HEK293 (cell line): Measurements from ENCODE around the gene MND1.

Experiments used
- KLF9 ChIP-seq: fragments of 450-650 bp; formaldehyde crosslinking; IDR thresholded peaks from 2 replicates; pipeline ENCODE4 v1.5.1; 2016; ENCODE audit warnings: missing biosample characterization, missing genetic modification characterization, low read depth
- ZBTB17 ChIP-seq: fragments of 450-650 bp; formaldehyde crosslinking; IDR thresholded peaks from 2 replicates; pipeline ENCODE4 v1.5.1; 2016; ENCODE audit warnings: missing biosample characterization, missing genetic modification characterization
- ZFP3 ChIP-seq: fragments of 450-650 bp; formaldehyde crosslinking; IDR thresholded peaks from 2 replicates; pipeline ENCODE4 v1.5.1; 2016; ENCODE audit warnings: low read depth, missing biosample characterization, missing genetic modification characterization
- ZNF202 ChIP-seq: fragments of 450-650 bp; formaldehyde crosslinking; IDR thresholded peaks from 2 replicates; pipeline ENCODE4 v1.5.1; 2016; ENCODE audit warnings: missing biosample characterization, missing genetic modification characterization, borderline replicate concordance
- ZNF274 ChIP-seq, 2 experiments: fragments of 200-500 bp in 1 of 2; fragments of 450-650 bp in 1 of 2; sonication (Bioruptor generic) in 1 of 2; formaldehyde crosslinking in 1 of 2; IDR thresholded peaks; 2 replicates each; pipeline versions ENCODE4 v1.5.1 to v1.6.1; 2014 to 2016; ENCODE audit warnings: borderline replicate concordance in 1 of 2, inconsistent platforms in 1 of 2, low read length in 1 of 2, missing biosample characterization in 1 of 2, missing genetic modification characterization in 1 of 2
- ZNF423 ChIP-seq: fragments of 450-650 bp; formaldehyde crosslinking; IDR thresholded peaks from 2 replicates; pipeline ENCODE4 v1.5.1; 2016; ENCODE audit warnings: missing biosample characterization, missing genetic modification characterization
- ZNF560 ChIP-seq: fragments of 450-650 bp; formaldehyde crosslinking; IDR thresholded peaks from 2 replicates; pipeline ENCODE4 v1.5.1; 2017; ENCODE audit warnings: missing biosample characterization, missing genetic modification characterization, borderline replicate concordance
- ZNF664 ChIP-seq: fragments of 450-650 bp; formaldehyde crosslinking; IDR thresholded peaks from 2 replicates; pipeline ENCODE4 v1.5.1; 2016; ENCODE audit warnings: missing biosample characterization, missing genetic modification characterization
- TF ChIP-seq, protein P1 (sequence below): fragments of 450-650 bp; formaldehyde crosslinking; IDR thresholded peaks from 2 replicates; pipeline ENCODE4 v1.5.1; 2016; ENCODE audit warnings: missing biosample characterization, missing genetic modification characterization
- TF ChIP-seq, protein P2 (sequence below): fragments of 450-650 bp; formaldehyde crosslinking; IDR thresholded peaks from 2 replicates; pipeline ENCODE4 v1.5.1; 2016; ENCODE audit warnings: missing biosample characterization, missing genetic modification characterization
- TF ChIP-seq, protein P3 (sequence below): fragments of 450-650 bp; formaldehyde crosslinking; IDR thresholded peaks from 2 replicates; pipeline ENCODE4 v1.5.1; 2017; ENCODE audit warnings: missing biosample characterization, missing genetic modification characterization
- TF ChIP-seq, protein P4 (sequence below): IDR thresholded peaks from 2 replicates; pipeline ENCODE4 v1.6.1; 2011; ENCODE audit warnings: mild to moderate bottlenecking, low read depth, low read length, borderline replicate concordance
- TF ChIP-seq, protein P5 (sequence below): fragments of 450-650 bp; formaldehyde crosslinking; optimal IDR thresholded peaks from 2 replicates; pipeline ENCODE3; 2016; ENCODE audit warnings: missing biosample characterization, mild to moderate bottlenecking, missing genetic modification characterization

DNA sequence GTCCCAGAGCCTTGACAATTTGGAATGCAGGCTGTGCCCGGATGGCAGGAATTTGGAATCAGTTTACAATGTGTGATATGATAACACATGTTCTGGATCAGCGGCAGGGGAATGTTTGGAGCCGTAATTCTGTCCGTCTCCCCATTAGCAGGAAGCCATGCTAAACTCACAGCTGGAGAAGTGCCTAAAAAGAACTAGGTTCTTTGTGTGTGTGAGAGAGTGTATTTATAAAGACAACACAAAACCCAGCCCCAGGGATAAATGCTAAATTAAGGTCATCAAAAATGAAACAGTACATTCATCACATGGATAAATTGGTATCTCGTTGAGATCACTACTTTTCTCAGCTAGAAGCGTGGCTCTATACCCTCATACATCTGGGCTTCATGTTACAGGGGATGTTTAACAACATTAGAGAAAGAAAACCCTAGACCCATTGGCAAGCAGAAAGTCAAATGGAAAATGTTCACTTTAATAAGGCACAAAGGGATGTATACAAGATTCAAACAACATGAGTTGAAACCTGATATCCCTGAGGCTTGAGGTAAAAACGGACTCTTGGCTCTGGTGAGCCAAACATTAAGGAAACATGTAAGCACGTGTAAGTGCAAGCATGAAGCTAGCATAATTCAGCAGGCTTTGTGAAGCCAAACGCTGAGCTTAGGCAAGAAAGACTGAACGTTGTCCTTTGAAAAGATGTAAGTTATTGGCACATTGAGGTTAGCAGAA is 103.7 kb downstream of the MND1 start:
- TF ChIP-seq KLF9 (tag by site-specific recombination) (no peak), ZNF274 (IDR thresholded peaks at IDR 0.05; ENCODE audit: low read length) (no peak), ZNF274 (tag by site-specific recombination; IDR thresholded peaks at IDR 0.05; ENCODE audit: borderline replicate concordance) (no peak), ZNF202 (no peak), ZBTB17 (tag by site-specific recombination) (0 out of 2 replicates have a peak, but pooled peaks have one; percentile 11), ZNF560 (tag by site-specific recombination) (no peak), ZFP3 (tag by site-specific recombination) (0 out of 2 replicates have a peak, but pooled peaks have one; percentile 12), ZNF423 (tag by site-specific recombination) (no peak), ZNF664 (no peak)
- TF ChIP-seq, protein P1, sequence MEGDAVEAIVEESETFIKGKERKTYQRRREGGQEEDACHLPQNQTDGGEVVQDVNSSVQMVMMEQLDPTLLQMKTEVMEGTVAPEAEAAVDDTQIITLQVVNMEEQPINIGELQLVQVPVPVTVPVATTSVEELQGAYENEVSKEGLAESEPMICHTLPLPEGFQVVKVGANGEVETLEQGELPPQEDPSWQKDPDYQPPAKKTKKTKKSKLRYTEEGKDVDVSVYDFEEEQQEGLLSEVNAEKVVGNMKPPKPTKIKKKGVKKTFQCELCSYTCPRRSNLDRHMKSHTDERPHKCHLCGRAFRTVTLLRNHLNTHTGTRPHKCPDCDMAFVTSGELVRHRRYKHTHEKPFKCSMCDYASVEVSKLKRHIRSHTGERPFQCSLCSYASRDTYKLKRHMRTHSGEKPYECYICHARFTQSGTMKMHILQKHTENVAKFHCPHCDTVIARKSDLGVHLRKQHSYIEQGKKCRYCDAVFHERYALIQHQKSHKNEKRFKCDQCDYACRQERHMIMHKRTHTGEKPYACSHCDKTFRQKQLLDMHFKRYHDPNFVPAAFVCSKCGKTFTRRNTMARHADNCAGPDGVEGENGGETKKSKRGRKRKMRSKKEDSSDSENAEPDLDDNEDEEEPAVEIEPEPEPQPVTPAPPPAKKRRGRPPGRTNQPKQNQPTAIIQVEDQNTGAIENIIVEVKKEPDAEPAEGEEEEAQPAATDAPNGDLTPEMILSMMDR (tag by site-specific recombination), result no peak
- TF ChIP-seq, protein P2, sequence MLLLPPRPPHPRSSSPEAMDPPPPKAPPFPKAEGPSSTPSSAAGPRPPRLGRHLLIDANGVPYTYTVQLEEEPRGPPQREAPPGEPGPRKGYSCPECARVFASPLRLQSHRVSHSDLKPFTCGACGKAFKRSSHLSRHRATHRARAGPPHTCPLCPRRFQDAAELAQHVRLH (tag by site-specific recombination), result no peak
- TF ChIP-seq, protein P3, sequence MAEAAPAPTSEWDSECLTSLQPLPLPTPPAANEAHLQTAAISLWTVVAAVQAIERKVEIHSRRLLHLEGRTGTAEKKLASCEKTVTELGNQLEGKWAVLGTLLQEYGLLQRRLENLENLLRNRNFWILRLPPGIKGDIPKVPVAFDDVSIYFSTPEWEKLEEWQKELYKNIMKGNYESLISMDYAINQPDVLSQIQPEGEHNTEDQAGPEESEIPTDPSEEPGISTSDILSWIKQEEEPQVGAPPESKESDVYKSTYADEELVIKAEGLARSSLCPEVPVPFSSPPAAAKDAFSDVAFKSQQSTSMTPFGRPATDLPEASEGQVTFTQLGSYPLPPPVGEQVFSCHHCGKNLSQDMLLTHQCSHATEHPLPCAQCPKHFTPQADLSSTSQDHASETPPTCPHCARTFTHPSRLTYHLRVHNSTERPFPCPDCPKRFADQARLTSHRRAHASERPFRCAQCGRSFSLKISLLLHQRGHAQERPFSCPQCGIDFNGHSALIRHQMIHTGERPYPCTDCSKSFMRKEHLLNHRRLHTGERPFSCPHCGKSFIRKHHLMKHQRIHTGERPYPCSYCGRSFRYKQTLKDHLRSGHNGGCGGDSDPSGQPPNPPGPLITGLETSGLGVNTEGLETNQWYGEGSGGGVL (tag by site-specific recombination), result no peak
- TF ChIP-seq, protein P4, sequence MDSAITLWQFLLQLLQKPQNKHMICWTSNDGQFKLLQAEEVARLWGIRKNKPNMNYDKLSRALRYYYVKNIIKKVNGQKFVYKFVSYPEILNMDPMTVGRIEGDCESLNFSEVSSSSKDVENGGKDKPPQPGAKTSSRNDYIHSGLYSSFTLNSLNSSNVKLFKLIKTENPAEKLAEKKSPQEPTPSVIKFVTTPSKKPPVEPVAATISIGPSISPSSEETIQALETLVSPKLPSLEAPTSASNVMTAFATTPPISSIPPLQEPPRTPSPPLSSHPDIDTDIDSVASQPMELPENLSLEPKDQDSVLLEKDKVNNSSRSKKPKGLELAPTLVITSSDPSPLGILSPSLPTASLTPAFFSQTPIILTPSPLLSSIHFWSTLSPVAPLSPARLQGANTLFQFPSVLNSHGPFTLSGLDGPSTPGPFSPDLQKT, result no peak
- TF ChIP-seq, protein P5, sequence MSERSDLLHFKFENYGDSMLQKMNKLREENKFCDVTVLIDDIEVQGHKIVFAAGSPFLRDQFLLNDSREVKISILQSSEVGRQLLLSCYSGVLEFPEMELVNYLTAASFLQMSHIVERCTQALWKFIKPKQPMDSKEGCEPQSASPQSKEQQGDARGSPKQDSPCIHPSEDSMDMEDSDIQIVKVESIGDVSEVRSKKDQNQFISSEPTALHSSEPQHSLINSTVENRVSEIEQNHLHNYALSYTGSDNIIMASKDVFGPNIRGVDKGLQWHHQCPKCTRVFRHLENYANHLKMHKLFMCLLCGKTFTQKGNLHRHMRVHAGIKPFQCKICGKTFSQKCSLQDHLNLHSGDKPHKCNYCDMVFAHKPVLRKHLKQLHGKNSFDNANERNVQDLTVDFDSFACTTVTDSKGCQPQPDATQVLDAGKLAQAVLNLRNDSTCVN (tag by site-specific recombination), result no peak
